Hypothalamus (tissue), 51 donors: ENCODE measurements around the gene CFAP157.

Experiments
- DNase-seq, 51 donors: peaks; one replicate each; lab custom pipeline; 2025; lab: John Stamatoyannopoulos, UW

CFAP157 gene

GRCh38 chr9:127690735-127691134 lies 16.1 kb upstream of the CFAP157 start:
- no peak for DNase-seq

- no peak for DNase-seq
Measured at GRCh38 chr9:127692071-127692470, 14.7 kb upstream of the CFAP157 start.

- DNase-seq: peak in 2 of 51 donors; percentile 37 to 56
Measured at GRCh38 chr9:127693143-127693542, 13.6 kb upstream of the CFAP157 start.

- DNase-seq: no peak
Measured at GRCh38 chr9:127693697-127694096, 13.1 kb upstream of the CFAP157 start.

GRCh38 chr9:127694890-127695720 lies 11.7 kb upstream of the CFAP157 start:
- no peak for DNase-seq

GRCh38 chr9:127697575-127697974 lies 9.2 kb upstream of the CFAP157 start:
- no peak for DNase-seq

- DNase-seq: no peak
Measured at GRCh38 chr9:127698386-127698785, 8.4 kb upstream of the CFAP157 start.

GRCh38 chr9:127698985-127699670 lies 7.7 kb upstream of the CFAP157 start:
- peak; percentile 33 to 98 (median 93) for DNase-seq

GRCh38 chr9:127700140-127700539 lies 6.6 kb upstream of the CFAP157 start:
- DNase-seq: peak in 1 of 51 donors; percentile 48

- DNase-seq: no peak
Measured at GRCh38 chr9:127700594-127701255, 6.1 kb upstream of the CFAP157 start.

- no peak for DNase-seq
Measured at GRCh38 chr9:127703289-127703946, 3.4 kb upstream of the CFAP157 start.

GRCh38 chr9:127705577-127706379 lies 1.0 kb upstream of the CFAP157 start:
- no peak for DNase-seq

- no peak for DNase-seq
Measured at GRCh38 chr9:127707766-127708165, 978 bp downstream of the CFAP157 start.

GRCh38 chr9:127708952-127709587 lies 2.3 kb downstream of the CFAP157 start:
- no peak for DNase-seq

- DNase-seq: no peak
Measured at GRCh38 chr9:127710204-127710783, 3.5 kb downstream of the CFAP157 start.

GRCh38 chr9:127711226-127711701 lies 4.5 kb downstream of the CFAP157 start:
- no peak for DNase-seq

- DNase-seq: no peak
Measured at GRCh38 chr9:127711831-127712274, 5.1 kb downstream of the CFAP157 start.

GRCh38 chr9:127712371-127712770 lies 5.6 kb downstream of the CFAP157 start:
- no peak for DNase-seq

- no peak for DNase-seq
Measured at GRCh38 chr9:127712867-127713266, 6.1 kb downstream of the CFAP157 start.
